Fibroblast of skin of scalp (primary cell): ENCODE data around the gene PIP5KL1.

Experiments
- DNase-seq: peaks from one replicate; pipeline ENCODE4 v3.0.0-alpha.2; 2013

The PIP5KL1 gene

GRCh38 chr9:127931092-127931881 is 710 bp upstream of the PIP5KL1 start:
- peak; percentile 79 for DNase-seq

GRCh38 chr9:127929625-127929979 is 975 bp downstream of the PIP5KL1 start:
- no peak for DNase-seq

- peak; percentile 49 for DNase-seq
These were observed 1.6 kb downstream of the PIP5KL1 start for GRCh38 chr9:127928676-127929624.

GRCh38 chr9:127927988-127928675 is 2.4 kb downstream of the PIP5KL1 start:
- no peak for DNase-seq

- no peak for DNase-seq
These were observed 3.2 kb downstream of the PIP5KL1 start for GRCh38 chr9:127927201-127927987.

- DNase-seq = no peak
These were observed 3.7 kb downstream of the PIP5KL1 start for GRCh38 chr9:127926906-127927200.

- DNase-seq = no peak
These were observed 4.3 kb downstream of the PIP5KL1 start for GRCh38 chr9:127925959-127926905.

- no peak for DNase-seq
These were observed 5.7 kb downstream of the PIP5KL1 start for GRCh38 chr9:127924736-127925444.

- DNase-seq = peak; percentile 97
These were observed 6.8 kb downstream of the PIP5KL1 start for GRCh38 chr9:127923771-127924170.

- no peak for DNase-seq
These were observed 7.5 kb downstream of the PIP5KL1 start for GRCh38 chr9:127923046-127923445.

- peak; percentile 57 for DNase-seq
These were observed 8.9 kb downstream of the PIP5KL1 start for GRCh38 chr9:127921557-127922120.

GRCh38 chr9:127920794-127921193 is 9.8 kb downstream of the PIP5KL1 start:
- DNase-seq = no peak

GRCh38 chr9:127919253-127919815 is 11.2 kb downstream of the PIP5KL1 start:
- peak; percentile 98 for DNase-seq

GRCh38 chr9:127918183-127919107 is 12.1 kb downstream of the PIP5KL1 start:
- DNase-seq = peak; percentile 53

GRCh38 chr9:127917603-127918002 is 13.0 kb downstream of the PIP5KL1 start:
- DNase-seq = no peak

- DNase-seq = peak; percentile 94
These were observed 13.6 kb downstream of the PIP5KL1 start, which contains the start of gene ST6GALNAC4 for GRCh38 chr9:127916720-127917581. Gene ST6GALNAC4 (minus strand): TSS chr9:127917041. CDS start chr9:127916419, 622 bp downstream.
